ENCODE measurements around the gene SCO2. TPM values are rescaled to one million over a fixed set of nuclear protein-coding genes. Genes with fewer than 3 reads are reported as not detected.

Gene SCO2
- polyA plus RNA-seq, 1 donor from 2014 or later: 9.6 TPM

- no peak overlapping the region for H3K9ac ChIP-seq (ENCODE audit: low read length)
- no peak overlapping the region for H3K27ac ChIP-seq (ENCODE audit: low read length)
- H4K20me1 ChIP-seq (ENCODE audit: insufficient read depth): no peaks in the 10 kb centered on the region
- H3K27me3 ChIP-seq (ENCODE audit: insufficient read depth, low read depth, low read length): no peaks in the 10 kb centered on the region
- H3K36me3 ChIP-seq (ENCODE audit: insufficient read depth, low read length): peaks cover 4% of the 10 kb centered on the region
- TF ChIP-seq EP300 (conservative IDR thresholded peaks at IDR 0.05; ENCODE audit: poor library complexity, severe bottlenecking): no peak
- TF ChIP-seq EZH2 (IDR thresholded peaks at IDR 0.05; ENCODE audit: borderline replicate concordance, insufficient read depth, low read length, poor library complexity, severe bottlenecking): no peak
- no peak for TF ChIP-seq SMC3 (conservative IDR thresholded peaks at IDR 0.05; ENCODE audit: poor library complexity)
- no peak for TF ChIP-seq RAD21 (conservative IDR thresholded peaks at IDR 0.05)
- no peak for TF ChIP-seq TAF1 (IDR thresholded peaks at IDR 0.05; ENCODE audit: low read depth)
- TF ChIP-seq POLR2AphosphoS5 (IDR thresholded peaks at IDR 0.05): no peak
- TF ChIP-seq REST (IDR thresholded peaks at IDR 0.05; ENCODE audit: borderline replicate concordance): no peak
- TF ChIP-seq MXI1 (conservative IDR thresholded peaks at IDR 0.05; ENCODE audit: poor library complexity, severe bottlenecking): no peak
- no peak for TF ChIP-seq CTCF (IDR thresholded peaks at IDR 0.05; ENCODE audit: poor library complexity, severe bottlenecking)
- H3F3A ChIP-seq (ENCODE audit: insufficient read depth, low read length, poor library complexity, severe bottlenecking): no peaks in the 10 kb centered on the region
- H2AFZ ChIP-seq (ENCODE audit: low read depth, low read length): no peak overlapping the region
- no peak overlapping the region for H3K4me2 ChIP-seq (ENCODE audit: low read length)
- no peaks in the 10 kb centered on the region for H3K9me2 ChIP-seq (ENCODE audit: insufficient read depth, low read length)
- peak overlapping the region; percentile 70 for H3K4me3 ChIP-seq (ENCODE audit: low read length)
- H3K79me2 ChIP-seq (replicated peaks; ENCODE audit: insufficient read depth, low read length): no peaks in the 10 kb centered on the region
- no peaks in the 10 kb centered on the region for H3K9me3 ChIP-seq (ENCODE audit: low read length)
Observed at GRCh38 chr22:50564289-50564688, 38.9 kb upstream of the SCO2 start.

- H3K27ac ChIP-seq (ENCODE audit: low read length): peak overlapping the region; percentile 74
- TF ChIP-seq MXI1 (conservative IDR thresholded peaks at IDR 0.05; ENCODE audit: poor library complexity, severe bottlenecking) (no peak), POLR2AphosphoS5 (IDR thresholded peaks at IDR 0.05) (no peak), SMC3 (conservative IDR thresholded peaks at IDR 0.05; ENCODE audit: poor library complexity) (no peak)
Observed at GRCh38 chr22:50563413-50564160, 38.2 kb upstream of the SCO2 start.

More at GRCh38 chr22:50563413-50564160, 38.2 kb upstream of the SCO2 start:
- Histone ChIP-seq H3K36me3 (ENCODE audit: insufficient read depth, low read length) (peaks cover 4% of the 10 kb centered on the region), H3K27me3 (ENCODE audit: insufficient read depth, low read depth, low read length) (no peaks in the 10 kb centered on the region), H3K9me3 (ENCODE audit: low read length) (no peaks in the 10 kb centered on the region), H4K20me1 (ENCODE audit: insufficient read depth) (no peaks in the 10 kb centered on the region), H3K79me2 (replicated peaks; ENCODE audit: insufficient read depth, low read length) (no peaks in the 10 kb centered on the region), H3K9ac (ENCODE audit: low read length) (peak overlapping the region; percentile 74), H3K9me2 (ENCODE audit: insufficient read depth, low read length) (no peaks in the 10 kb centered on the region), H3K4me2 (ENCODE audit: low read length) (peak overlapping the region; percentile 72), H3F3A (ENCODE audit: insufficient read depth, low read length, poor library complexity, severe bottlenecking) (no peaks in the 10 kb centered on the region), H3K4me3 (ENCODE audit: low read length) (peak overlapping the region; percentile 70), H2AFZ (ENCODE audit: low read depth, low read length) (peak overlapping the region; percentile 8)

Measured in neural cell (in vitro differentiated cells).